Stimulated activated CD8-positive, alpha-beta memory T cell treated with anti-CD3 and anti-CD28 coated beads, Interleukin-15, amount 100 ng/mL, for 24 hours (primary cell): ENCODE results near the gene PNCK.
"Not testable (repeated sequence)": the region's sequence is repeated elsewhere in the genome, so short reads cannot be mapped to it uniquely, and the experiment has no call there.

Source experiments
- DNase-seq: peaks from one replicate; pipeline ENCODE4 v3.0.0-alpha.2; 2020; ENCODE audit warnings: low read depth

PNCK gene

DNA sequence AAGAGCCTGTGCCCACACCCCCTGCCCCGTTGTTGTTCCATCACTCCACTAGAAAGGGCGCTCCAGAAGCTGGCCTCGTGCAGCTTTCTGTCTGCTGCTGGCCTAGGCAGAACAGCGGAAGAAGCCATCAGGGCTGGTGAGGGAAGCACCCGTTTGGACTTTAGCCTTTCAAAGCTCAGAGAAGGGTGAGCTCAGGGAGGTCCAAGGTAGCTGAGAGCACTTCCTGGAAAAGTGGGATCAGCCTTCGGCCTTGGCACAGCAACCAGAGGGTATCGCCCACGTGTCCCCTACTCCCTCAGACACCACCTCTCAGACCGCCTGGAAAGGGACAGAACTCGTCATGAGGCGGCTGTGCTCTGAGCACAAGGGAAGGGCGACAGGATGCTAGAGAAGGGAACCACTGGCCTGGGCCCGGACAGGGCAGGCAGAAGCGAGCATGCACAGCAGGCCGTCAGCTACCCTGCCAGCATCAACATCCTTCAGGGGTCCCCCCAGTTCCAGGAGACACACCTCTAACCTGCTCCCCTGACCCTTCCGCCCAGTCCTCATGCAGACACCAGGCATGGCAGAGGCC is 25.7 kb upstream of the PNCK start:
- not testable (repeated sequence) for DNase-seq

- no peak for DNase-seq
Measured at GRCh38 chrX:153697924-153698865, 24.6 kb upstream of the PNCK start.

GRCh38 chrX:153696986-153697722 is 23.5 kb upstream of the PNCK start:
- not testable (repeated sequence) for DNase-seq

DNA sequence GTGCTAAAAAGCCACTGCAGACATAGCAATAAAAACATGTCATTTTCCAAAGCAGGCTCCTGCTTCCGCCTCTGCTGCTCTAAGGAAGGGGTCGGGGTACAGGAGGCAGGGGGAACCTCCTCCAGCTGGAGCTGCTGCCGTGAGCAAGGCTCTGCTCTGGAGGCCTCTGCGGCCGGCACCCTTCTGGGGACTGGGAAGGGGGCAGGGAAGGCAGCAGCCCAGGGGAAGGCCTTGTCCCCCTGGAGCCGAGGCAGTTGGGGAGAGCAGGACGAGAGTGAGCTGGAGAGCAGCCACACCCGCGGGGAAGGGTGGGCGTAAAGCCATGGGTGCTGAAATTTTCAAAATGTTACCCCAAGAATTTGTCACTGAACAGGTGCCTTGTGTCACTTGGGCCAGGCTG is 22.9 kb upstream of the PNCK start:
- not testable (repeated sequence) for DNase-seq

DNA sequence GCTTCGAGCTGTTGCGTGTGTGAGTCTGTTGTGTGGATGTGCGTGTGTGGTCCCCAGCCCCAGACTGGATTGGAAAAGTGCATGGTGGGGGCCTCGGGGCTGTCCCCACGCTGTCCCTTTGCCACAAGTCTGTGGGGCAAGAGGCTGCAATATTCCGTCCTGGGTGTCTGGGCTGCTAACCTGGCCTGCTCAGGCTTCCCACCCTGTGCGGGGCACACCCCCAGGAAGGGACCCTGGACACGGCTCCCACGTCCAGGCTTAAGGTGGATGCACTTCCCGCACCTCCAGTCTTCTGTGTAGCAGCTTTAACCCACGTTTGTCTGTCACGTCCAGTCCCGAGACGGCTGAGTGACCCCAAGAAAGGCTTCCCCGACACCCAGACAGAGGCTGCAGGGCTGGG is 22.5 kb upstream of the PNCK start:
- DNase-seq: no peak

- DNase-seq: no peak
Measured at GRCh38 chrX:153694687-153695270, 21.2 kb upstream of the PNCK start.

- not testable (repeated sequence) for DNase-seq
Measured at GRCh38 chrX:153694256-153694655, 20.6 kb upstream of the PNCK start.

- DNase-seq: no peak
Measured at GRCh38 chrX:153693216-153694086, 19.8 kb upstream of the PNCK start.

DNA sequence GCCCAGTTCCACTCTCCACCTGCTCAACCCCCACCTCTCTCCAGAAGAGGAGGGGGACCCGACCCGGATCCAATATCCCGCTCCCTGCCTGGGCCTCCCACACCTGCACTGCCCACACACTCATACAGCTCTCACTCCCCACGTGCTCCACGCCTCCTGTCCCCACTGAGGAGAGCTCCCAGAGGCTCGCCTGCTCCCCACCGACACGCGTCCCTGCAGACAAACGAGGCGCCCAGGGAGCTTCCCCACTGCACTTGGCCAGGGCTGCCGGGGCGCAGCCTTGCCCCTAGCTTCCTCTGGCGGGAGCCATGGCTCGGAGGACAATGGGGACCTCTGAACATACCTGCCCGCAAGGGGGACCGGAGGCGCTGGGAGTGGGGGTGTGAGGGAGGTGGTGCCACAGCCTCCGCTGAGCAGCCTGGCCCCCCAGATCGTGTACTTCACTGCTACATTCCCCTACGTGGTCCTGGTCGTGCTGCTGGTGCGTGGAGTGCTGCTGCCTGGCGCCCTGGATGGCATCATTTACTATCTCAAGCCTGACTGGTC is 19.1 kb upstream of the PNCK start:
- DNase-seq: no peak

DNA sequence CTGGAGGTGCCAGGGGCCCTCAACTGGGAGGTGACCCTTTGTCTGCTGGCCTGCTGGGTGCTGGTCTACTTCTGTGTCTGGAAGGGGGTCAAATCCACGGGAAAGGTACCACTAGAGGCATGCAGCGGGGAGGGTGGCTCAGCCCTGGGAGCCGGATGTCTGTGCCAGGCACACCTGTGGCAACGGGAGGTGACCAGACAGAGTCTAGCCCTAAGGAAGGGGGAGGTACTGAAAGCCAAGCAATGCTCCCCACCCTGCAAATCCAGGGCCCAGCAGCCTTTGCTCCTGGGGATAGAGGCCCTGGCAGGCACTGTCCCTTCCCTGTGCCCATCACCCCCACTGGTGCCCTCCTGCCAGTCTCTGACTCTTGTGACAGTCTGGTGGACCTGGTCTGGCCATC is 18.4 kb upstream of the PNCK start:
- DNase-seq: no peak

GRCh38 chrX:153691032-153691827 is 17.6 kb upstream of the PNCK start:
- DNase-seq: not testable (repeated sequence)

DNA sequence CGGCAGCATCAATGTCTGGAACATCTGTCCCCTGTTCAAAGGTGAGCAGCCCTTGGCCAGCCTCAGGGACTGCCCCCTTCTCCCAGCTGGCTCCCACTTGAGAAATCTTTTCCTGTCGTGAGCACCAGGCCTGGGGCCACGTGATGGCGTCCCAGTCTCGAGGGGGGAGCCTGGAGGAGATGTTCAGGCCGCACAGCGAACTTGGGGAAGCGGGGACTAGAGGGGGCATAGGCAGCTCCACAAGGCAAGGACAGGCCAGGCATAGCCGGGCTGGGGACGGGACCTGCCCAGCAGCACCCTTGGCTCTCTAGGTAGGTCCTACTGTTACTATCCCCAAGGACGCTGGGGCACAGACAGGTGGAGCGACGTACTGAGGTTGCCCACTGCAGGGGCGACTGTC is 16.9 kb upstream of the PNCK start:
- no peak for DNase-seq

DNA sequence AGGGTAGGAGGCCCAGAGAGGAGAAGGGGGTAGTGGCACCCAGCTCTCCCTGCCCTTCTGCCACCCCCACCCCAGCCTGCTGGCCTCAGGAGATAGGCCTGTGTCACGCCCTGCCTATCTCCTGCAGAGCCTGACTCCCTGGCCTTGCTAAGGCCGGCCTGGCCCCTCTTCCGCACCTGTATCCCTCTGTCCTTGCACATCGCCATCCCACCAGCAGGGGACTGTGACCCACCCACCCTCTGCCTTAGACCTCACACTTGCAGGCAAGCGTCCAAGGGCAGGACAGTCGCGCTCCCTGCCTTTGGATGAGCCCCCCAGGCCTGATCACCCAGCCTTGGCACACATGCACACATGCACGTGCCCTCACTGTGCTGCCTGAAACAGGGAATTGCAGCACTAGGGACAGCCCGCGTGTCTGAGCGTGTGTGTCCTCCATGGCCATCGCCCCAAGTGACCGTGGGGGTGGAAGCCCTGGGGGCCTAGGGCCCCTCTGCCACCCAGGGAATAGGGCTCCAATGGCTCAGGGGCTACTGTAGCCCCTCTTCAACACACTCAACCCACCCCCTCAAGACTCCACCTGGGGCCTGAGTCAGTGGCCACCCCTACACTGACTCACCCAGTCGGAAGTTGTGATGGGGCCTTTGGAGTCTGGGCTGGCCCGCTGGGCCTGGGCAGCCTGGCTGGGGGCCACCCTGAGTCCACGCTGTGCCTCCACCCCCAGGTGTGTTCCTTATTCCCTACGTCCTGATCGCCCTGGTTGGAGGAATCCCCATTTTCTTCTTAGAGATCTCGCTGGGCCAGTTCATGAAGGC is 16.2 kb upstream of the PNCK start:
- DNase-seq: no peak

DNA sequence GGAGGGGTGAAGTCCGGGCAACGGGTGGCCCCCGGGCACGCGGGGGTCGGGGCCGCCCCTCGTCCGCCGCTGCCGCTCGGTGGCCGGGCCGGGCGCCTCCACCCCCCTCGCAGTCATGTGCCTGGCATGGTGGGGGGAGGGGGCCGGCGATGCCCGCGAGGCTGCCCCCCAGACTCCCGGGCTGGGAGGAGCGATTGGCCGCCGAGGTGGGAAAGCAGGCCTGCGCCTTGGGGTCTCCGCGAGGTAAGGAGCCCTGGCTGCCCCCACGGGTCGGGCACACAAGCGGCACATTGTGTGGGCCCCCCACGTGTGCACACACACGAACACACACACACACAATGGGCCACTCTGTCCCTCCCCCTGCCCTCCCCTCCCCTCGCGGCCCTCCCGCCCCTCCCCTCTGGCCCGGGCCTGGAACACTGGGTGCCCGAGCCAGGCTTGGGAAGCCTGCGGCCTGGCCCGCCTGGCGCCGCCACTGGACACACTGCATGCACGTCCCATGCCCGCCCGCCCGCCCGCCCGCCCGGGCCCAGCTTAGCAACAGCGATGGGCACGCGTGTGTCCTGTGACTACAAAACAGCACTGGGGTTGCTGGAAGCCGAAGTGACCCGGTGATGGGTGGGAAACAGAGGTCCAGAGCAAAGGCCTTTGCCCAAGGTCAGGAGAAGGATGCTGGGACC is 15.4 kb upstream of the PNCK start:
- DNase-seq: no peak

GRCh38 chrX:153688506-153688905 is 14.9 kb upstream of the PNCK start:
- no peak for DNase-seq

DNA sequence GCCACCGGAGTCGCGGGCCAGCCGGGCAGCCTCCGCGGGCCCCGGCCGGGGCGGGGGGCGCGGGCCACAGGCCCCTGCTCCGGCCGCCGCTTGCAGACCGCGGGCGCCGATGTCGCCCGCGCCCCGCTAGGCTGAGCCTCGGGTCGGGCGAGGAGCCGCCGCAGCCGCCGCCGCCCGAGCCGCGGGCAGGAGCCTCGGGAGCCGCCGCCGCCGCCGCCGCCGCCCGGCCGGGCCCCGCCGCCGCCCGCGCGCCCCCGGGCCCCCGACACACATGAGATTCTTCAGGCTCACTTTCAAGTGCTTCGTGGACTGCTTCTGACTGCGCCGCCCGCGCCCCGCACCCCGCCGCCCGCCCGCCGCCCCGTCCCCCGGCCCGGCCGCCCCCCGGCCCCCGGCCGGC is 14.5 kb upstream of the PNCK start:
- no peak for DNase-seq

DNA sequence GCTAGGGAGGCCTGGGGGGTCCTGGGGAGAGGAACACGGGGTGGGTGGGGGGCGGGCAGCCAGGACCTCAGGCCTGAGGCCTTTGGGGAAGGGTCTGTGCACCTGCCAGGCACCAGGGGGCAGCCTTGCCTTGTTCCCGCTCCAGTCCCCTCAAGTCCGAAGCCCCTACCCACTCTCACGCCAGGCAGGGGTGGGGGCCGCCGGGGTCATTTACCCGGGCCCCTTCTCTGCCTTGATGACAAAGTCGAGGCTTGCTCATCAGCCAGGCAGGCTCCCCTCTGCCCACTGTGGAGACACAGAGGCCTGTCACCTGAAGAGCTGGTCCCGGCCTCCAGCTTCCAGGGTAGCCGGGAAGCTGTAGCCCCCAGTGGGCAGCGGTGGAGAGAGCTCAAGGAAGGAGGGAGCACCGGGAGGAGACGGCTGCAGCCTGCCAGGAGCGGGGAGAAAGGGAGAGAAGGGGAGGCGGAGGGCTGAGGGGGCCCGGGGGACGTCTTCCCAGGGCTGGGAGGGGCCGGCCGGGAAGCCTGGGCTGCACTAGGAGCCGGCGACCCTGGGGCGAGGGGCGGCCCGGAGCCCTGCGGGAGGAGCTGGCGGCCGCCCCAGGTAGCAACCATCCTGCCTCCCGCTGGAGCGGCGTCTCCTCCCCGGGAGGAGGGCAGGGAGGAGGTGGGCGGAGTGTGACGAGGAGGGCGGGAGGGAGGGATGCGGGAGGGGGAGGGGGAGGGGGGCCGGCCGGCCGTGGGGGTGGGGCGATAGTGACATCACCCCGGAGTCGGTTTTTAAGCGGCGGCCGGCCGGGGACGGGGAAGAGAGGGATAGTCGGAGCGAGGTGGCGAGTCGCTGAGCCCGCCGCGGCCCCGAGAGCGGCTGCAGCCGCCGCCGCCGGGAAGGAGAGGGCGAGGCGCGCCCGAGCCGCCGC is 13.8 kb upstream of the PNCK start, which contains the start of gene SLC6A8:
Gene SLC6A8 (plus strand): TSS at position 806 of the 919 bp plus-strand sequence. CDS start 649 bp downstream, outside the sequence.
- no peak for DNase-seq

GRCh38 chrX:153686711-153687110 is 13.1 kb upstream of the PNCK start:
- DNase-seq: no peak
